ENCODE data around the gene TMIGD2.
A peak's percentile ranks its signal among the peaks of the same experiment; 100 is the strongest.

Gene TMIGD2

GRCh38 chr19:4326837-4327251 is 24.7 kb upstream of the TMIGD2 start:
- no peak for TF ChIP-seq CTCF (IDR thresholded peaks at IDR 0.05; ENCODE audit: low read depth, low read length, missing control alignments)
- in situ Hi-C loops (cut with HindIII; ENCODE audit: low sequenced_read_pairs): no loop called here
- H3K4me3 ChIP-seq (ENCODE audit: low read depth, low read length): peak overlapping the region; percentile 7
- DNase-seq (ENCODE audit: low read depth): no peak

- TF ChIP-seq CTCF (IDR thresholded peaks at IDR 0.05; ENCODE audit: low read depth, low read length, missing control alignments): no peak
- in situ Hi-C loops (cut with HindIII; ENCODE audit: low sequenced_read_pairs): no loop called here
- no peak overlapping the region for H3K4me3 ChIP-seq (ENCODE audit: low read depth, low read length)
- DNase-seq (ENCODE audit: low read depth): no peak
These were observed 24.1 kb upstream of the TMIGD2 start for GRCh38 chr19:4326215-4326836.

GRCh38 chr19:4324228-4324627 is 22.0 kb upstream of the TMIGD2 start:
- no peak for DNase-seq (ENCODE audit: low read depth)
- TF ChIP-seq CTCF (IDR thresholded peaks at IDR 0.05; ENCODE audit: low read depth, low read length, missing control alignments): no peak
- H3K4me3 ChIP-seq (ENCODE audit: low read depth, low read length): no peak overlapping the region
- in situ Hi-C loops (cut with HindIII; ENCODE audit: low sequenced_read_pairs): no loop called here

GRCh38 chr19:4323692-4324091 is 21.5 kb upstream of the TMIGD2 start:
- in situ Hi-C loops (cut with HindIII; ENCODE audit: low sequenced_read_pairs): no loop called here
- no peak for TF ChIP-seq CTCF (IDR thresholded peaks at IDR 0.05; ENCODE audit: low read depth, low read length, missing control alignments)
- no peak overlapping the region for H3K4me3 ChIP-seq (ENCODE audit: low read depth, low read length)
- DNase-seq (ENCODE audit: low read depth): no peak

GRCh38 chr19:4322942-4323665 is 20.9 kb upstream of the TMIGD2 start:
- in situ Hi-C loops (cut with HindIII; ENCODE audit: low sequenced_read_pairs): no loop called here
- DNase-seq (ENCODE audit: low read depth): no peak
- no peak overlapping the region for H3K4me3 ChIP-seq (ENCODE audit: low read depth, low read length)
- TF ChIP-seq CTCF (IDR thresholded peaks at IDR 0.05; ENCODE audit: low read depth, low read length, missing control alignments): no peak

GRCh38 chr19:4320419-4320818 is 18.2 kb upstream of the TMIGD2 start:
- in situ Hi-C loops (cut with HindIII; ENCODE audit: low sequenced_read_pairs): no loop called here
- DNase-seq (ENCODE audit: low read depth): no peak

More at GRCh38 chr19:4320419-4320818, 18.2 kb upstream of the TMIGD2 start:
- TF ChIP-seq CTCF (IDR thresholded peaks at IDR 0.05; ENCODE audit: low read depth, low read length, missing control alignments): no peak
- no peak overlapping the region for H3K4me3 ChIP-seq (ENCODE audit: low read depth, low read length)

Measured in astrocyte of the cerebellum (primary cell).